GM18951 (cell line): ENCODE results near the gene UBE2R2.
"Not testable (repeated sequence)": the region's sequence is repeated elsewhere in the genome, so short reads cannot be mapped to it uniquely, and the experiment has no call there.

ENCODE experiments used
- POLR2A ChIP-seq: IDR thresholded peaks from 4 replicates; pipeline ENCODE4 v1.6.1; 2011; ENCODE audit warnings: mild to moderate bottlenecking; ENCODE audit not compliant: insufficient read length, insufficient read depth; ENCODE audit errors: extremely low read depth
- in situ Hi-C: fragments of 300-500 bp; cut with MboI; formaldehyde crosslinking; loops from one replicate; pipeline ENCODE4 v1.12.0; 2022; ENCODE audit warnings: low sequenced_read_pairs, mixed read lengths, inconsistent platforms; ENCODE audit not compliant: unreplicated experiment

Gene UBE2R2

DNA sequence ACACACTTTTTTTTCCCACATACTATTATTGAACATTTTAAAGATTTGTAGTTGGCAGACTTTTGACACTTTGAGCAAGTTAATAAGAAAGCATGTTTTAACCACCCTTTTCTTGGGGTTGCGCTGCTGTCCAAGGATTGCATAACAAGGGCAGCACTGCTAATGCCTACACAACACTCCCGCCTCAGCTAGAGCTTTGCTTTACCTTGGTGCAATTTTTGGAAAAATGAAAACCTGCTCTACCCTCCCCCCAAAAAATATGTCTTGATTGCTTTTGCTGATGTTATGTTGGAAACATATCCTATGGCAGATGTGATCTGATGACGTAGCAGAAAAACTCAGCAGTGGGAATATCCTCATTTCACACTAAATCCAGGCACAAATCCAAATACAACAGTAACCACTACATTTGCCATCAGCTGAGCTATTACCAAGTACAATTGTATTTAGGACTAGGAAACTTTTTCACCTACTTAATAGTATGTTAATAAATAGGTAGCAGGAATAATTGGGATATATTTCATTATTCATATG lies 51.5 kb downstream of the UBE2R2 start:
- TF ChIP-seq POLR2A: no peak
- in situ Hi-C loops: no loop called here

DNA sequence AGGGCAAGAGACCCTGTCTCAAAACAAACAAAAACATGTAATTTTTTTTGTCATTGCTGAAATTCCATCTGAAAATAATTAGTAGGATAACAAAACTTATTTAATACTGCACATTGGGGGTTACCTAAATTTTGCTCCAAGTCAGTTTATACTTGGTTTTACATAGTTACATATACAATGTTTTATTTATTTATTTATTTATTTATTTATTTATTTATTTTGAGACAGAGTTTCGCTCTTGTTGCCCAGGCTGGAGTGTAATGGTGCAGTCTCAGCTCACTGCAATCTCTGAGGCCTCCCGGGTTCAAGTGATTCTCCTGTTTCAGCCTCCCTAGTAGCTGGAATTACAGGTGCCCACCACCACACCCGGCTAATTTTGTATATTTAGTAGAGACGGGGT lies 52.3 kb downstream of the UBE2R2 start:
- in situ Hi-C loops: not testable (repeated sequence)

DNA sequence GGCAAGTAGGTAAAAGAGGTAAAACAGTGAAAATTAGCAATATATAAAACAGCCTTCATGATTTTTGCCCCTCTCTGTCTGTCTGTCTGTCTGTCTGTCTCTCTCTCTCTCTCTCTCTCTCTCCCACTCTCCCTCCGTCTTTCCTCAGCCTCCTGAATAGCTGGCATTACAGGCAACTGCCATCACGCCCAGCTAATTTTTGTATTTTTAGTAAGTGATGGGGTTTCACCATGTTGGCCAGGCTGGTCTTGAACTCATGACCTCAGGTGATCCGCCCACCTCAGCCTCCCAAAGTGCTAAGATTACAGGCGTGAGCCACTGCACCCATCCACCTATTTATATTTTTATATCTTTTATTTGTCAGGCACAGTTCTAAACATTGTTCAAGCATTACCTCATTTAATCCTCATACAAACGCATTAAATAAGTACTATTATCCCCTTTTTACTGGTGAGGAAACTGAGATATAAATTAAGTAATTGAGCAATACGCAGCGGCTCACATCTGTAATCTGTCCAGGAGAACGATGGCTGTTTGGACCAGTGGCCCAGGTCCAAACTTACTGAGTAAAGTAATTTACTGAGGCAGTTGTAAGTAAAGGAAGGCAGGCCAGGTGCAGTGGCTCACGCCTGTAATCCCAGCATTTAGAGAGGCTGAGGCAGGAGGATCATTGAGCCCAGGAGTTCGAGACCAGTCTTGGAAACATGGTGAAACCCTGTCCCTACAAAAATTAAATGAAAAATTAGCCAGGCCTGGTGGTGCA lies 60.9 kb downstream of the UBE2R2 start:
- no peak for TF ChIP-seq POLR2A
- in situ Hi-C loops: no loop called here

DNA sequence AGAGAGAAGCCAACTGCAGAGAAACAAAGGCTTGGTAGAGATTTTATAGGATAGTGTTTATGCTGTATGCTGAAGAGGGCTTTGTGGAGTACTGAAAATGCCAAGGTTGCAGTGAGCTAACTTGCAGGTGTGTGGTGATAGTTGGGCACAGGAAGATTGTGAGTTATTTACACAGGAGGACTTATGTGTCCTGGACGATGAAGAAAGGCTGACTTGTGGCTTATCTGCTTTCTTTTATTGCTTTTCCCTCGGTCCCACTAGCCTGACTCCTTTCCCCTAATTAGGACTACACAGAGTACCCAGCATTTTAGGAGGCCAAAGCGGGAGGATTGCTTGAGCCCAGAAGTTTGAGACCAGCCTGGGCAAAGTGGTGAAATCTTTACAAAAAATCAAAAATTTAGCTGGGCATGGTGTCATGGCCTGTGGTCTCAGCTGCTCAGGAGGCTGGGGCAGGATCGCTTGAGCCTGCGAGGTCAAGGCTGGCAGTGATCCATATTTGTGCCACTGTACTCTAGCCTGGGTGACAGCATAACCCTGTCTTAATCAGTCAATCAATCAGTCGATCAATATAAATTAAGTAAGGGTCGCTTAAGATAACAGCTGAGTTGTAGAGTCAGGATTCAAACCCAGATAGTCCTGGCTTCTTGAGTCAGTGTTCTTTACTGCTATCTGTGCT lies 61.9 kb downstream of the UBE2R2 start:
- in situ Hi-C loops: no loop called here
- TF ChIP-seq POLR2A: no peak

DNA sequence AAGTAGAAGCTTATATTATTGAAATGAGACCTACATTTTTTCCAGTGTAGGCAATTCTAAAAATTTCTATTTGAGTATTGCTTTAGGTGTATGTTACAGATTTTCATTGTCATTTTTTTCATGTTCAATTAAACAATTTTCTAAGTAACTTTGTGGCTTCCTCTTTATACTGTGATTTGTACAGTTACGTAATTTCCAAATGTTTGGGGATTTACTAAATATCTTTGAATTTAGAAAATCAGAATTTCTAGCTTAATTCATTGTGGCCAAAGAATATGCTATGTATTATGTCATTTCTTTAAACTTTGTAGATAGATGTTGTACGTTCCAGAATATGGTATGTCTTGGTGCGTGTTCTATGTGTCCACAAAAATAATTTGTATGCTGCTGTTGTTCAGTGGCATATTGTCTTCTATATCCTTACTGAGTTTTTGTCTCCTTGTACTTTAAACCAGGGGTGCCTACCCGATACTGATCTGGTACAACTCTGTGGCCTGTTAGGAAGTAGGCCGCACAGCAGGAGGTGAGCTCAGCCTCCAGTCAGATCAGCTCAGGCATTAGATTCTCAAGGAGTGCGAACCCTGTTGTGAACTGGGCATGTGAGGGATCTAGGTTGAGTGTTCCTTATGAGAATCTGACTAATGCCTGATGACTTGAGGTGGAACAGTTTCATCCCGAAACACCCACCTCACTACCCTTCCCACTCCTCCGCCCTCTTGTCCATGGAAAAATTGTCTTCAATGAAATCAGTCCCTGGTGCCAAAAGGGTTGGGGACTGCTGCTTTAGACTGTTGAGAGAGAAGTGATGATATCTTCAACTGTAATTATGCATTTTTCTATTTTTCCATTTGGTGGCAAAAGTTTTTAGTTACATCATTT lies 63.5 kb downstream of the UBE2R2 start:
- TF ChIP-seq POLR2A: no peak
- in situ Hi-C loops: no loop called here

DNA sequence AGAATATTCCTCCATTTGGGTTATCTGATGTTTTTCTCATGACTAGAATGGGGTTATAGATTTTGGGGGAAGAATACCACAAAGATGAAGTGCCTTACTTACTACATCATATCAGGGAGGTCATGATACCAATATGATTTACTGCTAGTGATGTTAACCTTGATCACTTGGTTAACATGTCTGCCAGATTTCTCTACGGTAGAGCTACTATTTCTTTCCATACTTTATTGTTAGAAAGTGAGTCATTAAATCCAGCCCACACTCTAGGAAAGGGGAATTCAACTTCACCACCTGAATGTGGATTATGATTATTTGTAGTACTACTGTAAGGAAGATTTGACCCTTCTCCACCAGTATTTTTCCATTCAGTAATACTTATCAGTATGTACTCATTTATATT lies 64.7 kb downstream of the UBE2R2 start:
- TF ChIP-seq POLR2A: no peak
- in situ Hi-C loops: no loop called here

DNA sequence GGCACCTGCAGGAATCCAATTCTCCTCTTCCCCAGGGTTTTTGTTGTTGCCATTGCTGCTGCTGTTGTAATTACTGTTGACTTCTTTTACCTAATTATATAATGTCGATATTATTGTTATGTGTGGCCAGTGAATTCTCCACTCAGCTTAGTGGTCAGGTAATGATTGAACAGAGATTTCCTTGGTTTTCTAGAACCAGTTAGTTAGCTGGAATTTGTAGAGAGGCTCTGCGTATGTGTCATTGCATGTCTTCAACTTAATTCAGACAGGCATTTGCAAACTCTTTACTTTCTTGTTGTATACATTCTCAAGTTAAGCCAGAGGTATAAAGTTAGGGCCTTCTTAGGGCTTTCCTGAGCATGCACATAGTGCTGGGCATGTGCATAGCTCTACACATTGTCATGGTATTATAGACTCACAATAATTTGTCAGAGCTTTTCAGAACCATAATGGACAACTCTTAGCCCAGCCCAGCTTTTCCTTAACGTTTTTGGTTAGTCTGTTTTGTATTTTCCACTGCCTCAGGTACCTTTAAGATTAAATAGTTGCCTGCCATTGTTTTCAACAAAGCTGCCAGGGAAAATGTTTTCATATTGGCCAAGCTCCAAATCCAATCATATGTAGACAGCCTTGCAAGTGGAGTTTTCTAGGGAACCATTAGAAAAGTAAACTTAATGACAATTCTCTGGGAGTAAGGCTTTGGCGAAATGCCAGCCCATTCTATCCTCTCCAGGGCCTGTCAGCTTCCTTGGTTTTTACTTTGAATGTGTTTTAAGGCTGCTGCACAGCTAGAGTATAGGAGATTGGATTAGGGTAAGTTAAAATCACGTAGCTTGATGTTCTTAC lies 68.1 kb downstream of the UBE2R2 start:
- TF ChIP-seq POLR2A: no peak
- in situ Hi-C loops: no loop called here

DNA sequence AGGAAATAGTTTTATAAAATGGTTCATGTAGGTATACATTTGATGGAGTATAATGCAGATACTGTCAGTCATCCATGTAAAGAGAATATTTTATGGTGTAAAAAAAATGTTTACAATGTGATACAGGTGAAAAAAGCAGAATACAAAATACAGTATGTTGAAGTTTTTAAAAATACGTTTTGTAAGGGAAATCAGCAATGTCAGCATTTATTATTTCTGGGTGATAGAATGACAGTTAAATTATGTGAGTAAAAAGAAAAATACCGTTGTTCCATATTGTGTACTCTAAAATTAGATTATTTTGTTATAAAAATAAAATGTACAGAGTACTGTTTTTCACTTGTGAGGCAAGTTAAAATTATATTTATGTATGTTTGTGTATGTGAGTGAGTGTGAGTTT lies 69.0 kb downstream of the UBE2R2 start:
- in situ Hi-C loops: no loop called here

DNA sequence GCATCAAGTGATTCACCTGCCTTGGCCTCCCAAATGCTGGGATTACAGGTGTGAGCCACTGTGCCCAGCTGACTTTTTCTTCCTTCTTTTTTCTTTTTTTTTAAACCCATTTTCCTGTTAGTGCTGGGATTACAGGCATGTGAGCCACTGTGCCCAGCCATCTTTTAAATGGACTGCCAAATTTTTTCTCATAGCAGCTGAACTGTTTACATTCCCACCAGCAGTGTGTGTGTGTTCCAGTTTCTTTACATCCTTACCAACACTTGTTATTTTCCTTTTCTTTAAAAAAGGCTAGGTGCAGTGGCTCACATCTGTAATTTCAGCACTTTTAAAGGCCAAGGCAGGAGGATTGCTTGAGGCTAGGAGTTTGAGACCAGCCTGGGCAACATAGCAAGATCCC lies 76.9 kb downstream of the UBE2R2 start:
- in situ Hi-C loops: no loop called here
- no peak for TF ChIP-seq POLR2A

More for the DNA sequence above, 69.0 kb downstream of the UBE2R2 start:
- TF ChIP-seq POLR2A: no peak

DNA sequence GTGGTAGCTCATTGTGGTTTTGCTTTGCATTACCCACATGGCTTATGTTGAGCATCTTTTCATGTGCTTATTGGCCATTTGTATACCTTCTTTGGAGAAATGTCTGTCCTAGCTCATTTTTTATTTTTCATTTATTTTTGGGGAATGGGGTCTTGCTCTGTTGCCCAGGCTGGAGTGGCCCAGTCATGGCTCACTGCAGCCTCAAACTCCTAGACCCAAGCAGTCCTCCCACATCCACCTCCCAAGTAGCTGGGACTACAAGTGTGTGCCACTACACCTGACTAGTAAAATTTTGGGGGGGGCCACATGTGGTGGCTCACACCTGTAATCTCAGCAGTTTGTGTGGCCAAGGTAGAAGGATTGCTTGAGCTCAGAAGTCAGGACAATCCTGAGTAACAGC lies 77.4 kb downstream of the UBE2R2 start:
- in situ Hi-C loops: no loop called here
- TF ChIP-seq POLR2A: no peak

DNA sequence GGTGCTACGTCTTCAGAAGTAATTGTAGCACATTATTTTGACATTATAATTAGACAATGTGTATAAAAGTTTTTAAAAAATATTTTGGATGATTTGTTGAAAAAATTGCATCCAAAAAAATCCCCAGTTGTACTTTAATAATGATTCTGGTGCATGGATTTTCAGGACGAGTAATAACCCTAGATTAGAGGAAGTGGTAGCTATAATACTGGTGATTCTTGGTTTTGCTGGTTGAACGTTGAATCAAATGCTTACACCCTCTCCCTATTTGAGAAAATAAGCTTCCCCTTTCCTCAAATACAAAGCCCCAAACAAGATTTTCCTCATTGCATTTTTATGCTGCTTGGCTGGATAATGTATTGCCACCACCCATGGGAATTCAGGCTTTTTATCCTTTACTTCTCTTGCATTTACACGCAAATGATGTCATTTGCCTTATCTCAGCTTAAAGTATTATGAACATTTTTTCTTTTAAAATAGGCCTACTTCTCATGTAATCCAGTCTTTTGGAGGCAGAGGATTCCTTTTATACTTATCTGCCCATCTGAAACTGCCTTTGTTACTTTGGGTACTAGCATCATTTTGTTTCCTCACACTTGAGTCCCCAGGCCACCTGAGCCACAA lies 86.3 kb downstream of the UBE2R2 start:
- TF ChIP-seq POLR2A: no peak
- in situ Hi-C loops: no loop called here

DNA sequence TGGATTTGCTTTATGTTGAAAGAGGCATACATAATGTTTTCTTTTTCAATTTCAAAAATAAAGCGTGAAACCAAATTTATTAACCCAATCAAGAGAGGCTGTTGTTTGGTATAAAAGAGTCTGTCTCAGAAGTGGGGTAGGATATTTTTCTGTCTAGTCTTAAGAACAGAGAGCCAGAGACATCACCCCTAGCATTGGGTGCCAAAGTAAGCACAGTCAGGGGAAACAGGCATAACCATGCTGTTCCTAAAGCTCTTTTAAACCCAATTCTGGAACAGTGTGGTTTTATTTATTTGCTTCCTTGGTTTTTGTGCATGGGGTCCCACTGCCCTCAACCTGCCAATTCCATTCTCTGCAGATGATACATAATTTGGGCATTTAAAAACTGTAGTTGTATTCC lies 88.2 kb downstream of the UBE2R2 start:
- in situ Hi-C loops: no loop called here

More for the DNA sequence above, 88.2 kb downstream of the UBE2R2 start:
- no peak for TF ChIP-seq POLR2A
